GM23248 (cell line): Measurements from ENCODE around the gene ENTR1. TPM values are rescaled to one million over a fixed set of nuclear protein-coding genes. Genes with fewer than 3 reads are reported as not detected.

Experiments used
- DNase-seq: peaks from one replicate; pipeline ENCODE4 v3.0.0-alpha.2; 2015
- H2AFZ ChIP-seq: fragments of 200-600 bp; sonication (generic); 2 replicates; pipeline ENCODE4 v1.6.1; 2016; ENCODE audit warnings: antibody characterized with exemption
- H3F3A ChIP-seq: fragments of 200-600 bp; sonication (generic); 2 replicates; pipeline ENCODE4 v1.6.1; 2016; ENCODE audit warnings: mild to moderate bottlenecking, antibody characterized with exemption, mixed run types; ENCODE audit not compliant: insufficient read depth
- H3K27ac ChIP-seq: fragments of 200-600 bp; sonication (generic); 2 replicates; pipeline ENCODE4 v1.5.1; 2016; ENCODE audit warnings: mild to moderate bottlenecking
- H3K27me3 ChIP-seq: fragments of 200-600 bp; sonication (generic); replicated peaks from 2 replicates; pipeline ENCODE4 v1.6.1; 2016; ENCODE audit warnings: mild to moderate bottlenecking; ENCODE audit not compliant: insufficient read depth
- H3K36me3 ChIP-seq: fragments of 200-600 bp; sonication (generic); 2 replicates; pipeline ENCODE4 v1.6.1; 2016; ENCODE audit warnings: low read depth, mild to moderate bottlenecking
- H3K4me1 ChIP-seq: fragments of 200-600 bp; sonication (generic); 2 replicates; pipeline ENCODE4 v1.6.1; 2016; ENCODE audit warnings: mild to moderate bottlenecking; ENCODE audit not compliant: insufficient read depth
- H3K4me2 ChIP-seq: fragments of 200-600 bp; sonication (generic); one replicate; pipeline ENCODE4 v1.6.1; 2016; ENCODE audit warnings: mild to moderate bottlenecking; ENCODE audit not compliant: unreplicated experiment
- H3K4me3 ChIP-seq: fragments of 200-600 bp; sonication (generic); 2 replicates; pipeline ENCODE4 v1.5.1; 2016; ENCODE audit warnings: mild to moderate bottlenecking
- H3K79me2 ChIP-seq: fragments of 200-600 bp; sonication (generic); 2 replicates; pipeline ENCODE4 v1.6.1; 2016; ENCODE audit warnings: mild to moderate bottlenecking; ENCODE audit not compliant: insufficient read depth
- H3K9ac ChIP-seq: fragments of 200-600 bp; sonication (generic); 2 replicates; pipeline ENCODE4 v1.6.1; 2016; ENCODE audit warnings: mild to moderate bottlenecking
- H3K9me2 ChIP-seq: fragments of 200-600 bp; sonication (generic); 2 replicates; pipeline ENCODE4 v1.6.1; 2016; ENCODE audit warnings: mixed run types, mild to moderate bottlenecking, moderate library complexity; ENCODE audit not compliant: insufficient read depth
- H3K9me3 ChIP-seq: fragments of 200-600 bp; sonication (generic); one replicate; pipeline ENCODE4 v1.6.1; 2017; ENCODE audit warnings: low read depth
- H4K20me1 ChIP-seq: fragments of 200-600 bp; sonication (generic); 2 replicates; pipeline ENCODE4 v1.6.0; 2016; ENCODE audit not compliant: insufficient read depth
- EZH2 ChIP-seq: fragments of 200-600 bp; sonication (generic); IDR thresholded peaks from 2 replicates; pipeline ENCODE4 v1.6.1; 2018; ENCODE audit warnings: antibody characterized with exemption, mild to moderate bottlenecking; ENCODE audit not compliant: insufficient read depth, poor library complexity, severe bottlenecking
- EZH2phosphoT487 ChIP-seq: fragments of 200-600 bp; sonication (generic); IDR thresholded peaks from 2 replicates; pipeline ENCODE4 v1.6.1; 2018; ENCODE audit warnings: antibody characterized with exemption, moderate library complexity, mild to moderate bottlenecking, low read depth; ENCODE audit not compliant: insufficient read depth
- WGBS, 2 experiments: methylation state at CpG; one replicate each; pipeline ENCODE4 v1.1.6; 2015 to 2017; ENCODE audit warnings: low lambda C conversion rate in 2 of 2, low coverage in 1 of 2; ENCODE audit errors: missing lambda C conversion rate in 2 of 2; 5-methylcytosine and 5-hydroxymethylcytosine counted together
- in situ Hi-C: fragments of 300-500 bp; cut with MboI; formaldehyde crosslinking; loops from 2 replicates; pipeline ENCODE4 v1.15.0; 2020
- polyA plus RNA-seq: library from polyadenylated mRNA; unstranded; fragments of >200 nt; fragmentation: Nextera tagmentation; extraction: Ambion mirVana; gene quantifications from 2 replicates; pipeline ENCODE4 v1.2.1, GENCODE V29; 2016
- total RNA-seq: library from RNA; depleted of rRNA; stranded (reverse); fragments of >200 nt; shearing (Covaris generic); gene quantifications from 2 replicates; pipeline ENCODE4 v1.2.3, GENCODE V29; 2014

ENTR1 gene
- total and polyA plus RNA-seq, 2 experiments from 2014 or later = 11.2 to 36.4 TPM

- H4K20me1 ChIP-seq = no peaks in the 10 kb centered on the region
- no peak overlapping the region for H3K27ac ChIP-seq
- H3K4me2 ChIP-seq = no peak overlapping the region
- H3K79me2 ChIP-seq = no peaks in the 10 kb centered on the region
- peaks cover 14% of the 10 kb centered on the region; the same call in 1 of the 2 replicates for H3F3A ChIP-seq
- H3K9me2 ChIP-seq = no peaks in the 10 kb centered on the region
- DNase-seq = no peak
- H3K9ac ChIP-seq = no peak overlapping the region
- H3K27me3 ChIP-seq = no peaks in the 10 kb centered on the region
- H2AFZ ChIP-seq = no peak overlapping the region
- H3K4me1 ChIP-seq = no peaks in the 10 kb centered on the region
- H3K36me3 ChIP-seq = peaks cover 11% of the 10 kb centered on the region; the same call in 1 of the 2 replicates
- H3K4me3 ChIP-seq = no peak overlapping the region
- no peak for TF ChIP-seq EZH2phosphoT487
- no peak for TF ChIP-seq EZH2
- in situ Hi-C loops = no loop called here
- WGBS, 2 experiments = 77 to 82% methylated on average over 26 to 27 of the region's 27 CpGs
- H3K9me3 ChIP-seq = no peaks in the 10 kb centered on the region
Measured at GRCh38 chr9:136424750-136425362, 14.4 kb upstream of the ENTR1 start.

GRCh38 chr9:136423432-136424146 is 13.2 kb upstream of the ENTR1 start:
- no peak overlapping the region for H3K9ac ChIP-seq
- H3K79me2 ChIP-seq = no peaks in the 10 kb centered on the region
- WGBS, 2 experiments = 91 to 92% methylated on average over 43 of the region's 43 CpGs
- H3K9me3 ChIP-seq = no peaks in the 10 kb centered on the region
- no peak overlapping the region for H2AFZ ChIP-seq
- H3F3A ChIP-seq = peaks cover 14% of the 10 kb centered on the region; the same call in 1 of the 2 replicates
- TF ChIP-seq EZH2 (no peak), EZH2phosphoT487 (no peak)
- H3K27me3 ChIP-seq = no peaks in the 10 kb centered on the region
- no peak overlapping the region for H3K27ac ChIP-seq
- peaks cover 23% of the 10 kb centered on the region for H3K36me3 ChIP-seq
- in situ Hi-C loops = no loop called here
- H3K4me3 ChIP-seq = no peak overlapping the region
- H3K4me2 ChIP-seq = no peak overlapping the region
- H4K20me1 ChIP-seq = no peaks in the 10 kb centered on the region
- H3K4me1 ChIP-seq = no peaks in the 10 kb centered on the region
- DNase-seq = no peak
- no peaks in the 10 kb centered on the region for H3K9me2 ChIP-seq

GRCh38 chr9:136422876-136423275 is 12.5 kb upstream of the ENTR1 start:
- no peaks in the 10 kb centered on the region for H3K27me3 ChIP-seq
- no peak overlapping the region for H3K27ac ChIP-seq
- TF ChIP-seq EZH2 (no peak), EZH2phosphoT487 (no peak)
- H3K9me2 ChIP-seq = no peaks in the 10 kb centered on the region
- peaks cover 9% of the 10 kb centered on the region; the same call in 1 of the 2 replicates for H3F3A ChIP-seq
- H3K79me2 ChIP-seq = no peaks in the 10 kb centered on the region; the same call in 1 of the 2 replicates
- H2AFZ ChIP-seq = no peak overlapping the region
- H4K20me1 ChIP-seq = no peaks in the 10 kb centered on the region
- 97% methylated on average over 26 of the region's 26 CpGs for WGBS, 2 experiments
- H3K4me2 ChIP-seq = no peak overlapping the region
- H3K9ac ChIP-seq = no peak overlapping the region
- H3K4me1 ChIP-seq = no peaks in the 10 kb centered on the region
- in situ Hi-C loops = no loop called here
- H3K36me3 ChIP-seq = peaks cover 23% of the 10 kb centered on the region
- H3K9me3 ChIP-seq = no peaks in the 10 kb centered on the region
- H3K4me3 ChIP-seq = no peak overlapping the region
- no peak for DNase-seq

- WGBS, 2 experiments = 86 to 89% methylated on average over 21 of the region's 21 CpGs
- Histone ChIP-seq H3K36me3 (peaks cover 27% of the 10 kb centered on the region), H3K4me2 (no peak overlapping the region)
Measured at GRCh38 chr9:136421791-136422190, 11.4 kb upstream of the ENTR1 start.

More at GRCh38 chr9:136421791-136422190, 11.4 kb upstream of the ENTR1 start:
- H3K9me2 ChIP-seq = no peaks in the 10 kb centered on the region
- no peaks in the 10 kb centered on the region for H3K27me3 ChIP-seq
- no peak overlapping the region for H3K9ac ChIP-seq
- peaks cover 4% of the 10 kb centered on the region; the same call in 1 of the 2 replicates for H3K79me2 ChIP-seq
- no peaks in the 10 kb centered on the region for H3K4me1 ChIP-seq
- no peak overlapping the region for H3K4me3 ChIP-seq
- DNase-seq = no peak
- H3K9me3 ChIP-seq = no peaks in the 10 kb centered on the region
- no peak overlapping the region for H2AFZ ChIP-seq
- H3K27ac ChIP-seq = no peak overlapping the region
- no peaks in the 10 kb centered on the region for H4K20me1 ChIP-seq
- peaks cover 8% of the 10 kb centered on the region; the same call in 1 of the 2 replicates for H3F3A ChIP-seq
- in situ Hi-C loops = no loop called here
- TF ChIP-seq EZH2 = no peak
- no peak for TF ChIP-seq EZH2phosphoT487
